Measurements from ENCODE around the gene NAA20.

The NAA20 gene

GRCh38 chr20:20014659-20015058, 2.5 kb upstream of the NAA20 start:
- H2AFZ ChIP-seq (ENCODE audit: low read depth, low read length) = no peak overlapping the region
- no peaks in the 10 kb centered on the region for H3K36me3 ChIP-seq (ENCODE audit: insufficient read depth, low read length)
- H3K4me3 ChIP-seq (ENCODE audit: low read length) = no peak overlapping the region
- H3K9me3 ChIP-seq (ENCODE audit: low read length) = no peaks in the 10 kb centered on the region
- H3K27me3 ChIP-seq (ENCODE audit: insufficient read depth, low read length) = no peaks in the 10 kb centered on the region
- peaks cover 14% of the 10 kb centered on the region for H3K4me1 ChIP-seq (ENCODE audit: insufficient read depth, low read length)

- H3K4me1 ChIP-seq (ENCODE audit: insufficient read depth, low read length) = peaks cover 14% of the 10 kb centered on the region
- H3K9me3 ChIP-seq (ENCODE audit: low read length) = no peaks in the 10 kb centered on the region
- H2AFZ ChIP-seq (ENCODE audit: low read depth, low read length) = peak overlapping the region; percentile 23
- H3K36me3 ChIP-seq (ENCODE audit: insufficient read depth, low read length) = peaks cover 8% of the 10 kb centered on the region
- peak overlapping the region; percentile 97 for H3K4me3 ChIP-seq (ENCODE audit: low read length)
- H3K27me3 ChIP-seq (ENCODE audit: insufficient read depth, low read length) = no peaks in the 10 kb centered on the region
These were observed 653 bp downstream of the NAA20 start for GRCh38 chr20:20017844-20018185.

- Histone ChIP-seq H3K36me3 (ENCODE audit: insufficient read depth, low read length) (peaks cover 8% of the 10 kb centered on the region), H3K27me3 (ENCODE audit: insufficient read depth, low read length) (no peaks in the 10 kb centered on the region), H3K4me1 (ENCODE audit: insufficient read depth, low read length) (peaks cover 14% of the 10 kb centered on the region), H3K9me3 (ENCODE audit: low read length) (no peaks in the 10 kb centered on the region), H3K4me3 (ENCODE audit: low read length) (peak overlapping the region; percentile 97), H2AFZ (ENCODE audit: low read depth, low read length) (no peak overlapping the region)
These were observed 1.2 kb downstream of the NAA20 start for GRCh38 chr20:20018366-20018765.

- H3K9me3 ChIP-seq (ENCODE audit: low read length) = no peaks in the 10 kb centered on the region
- H2AFZ ChIP-seq (ENCODE audit: low read depth, low read length) = no peak overlapping the region
- peaks cover 14% of the 10 kb centered on the region for H3K4me1 ChIP-seq (ENCODE audit: insufficient read depth, low read length)
- no peak overlapping the region for H3K4me3 ChIP-seq (ENCODE audit: low read length)
- no peaks in the 10 kb centered on the region for H3K27me3 ChIP-seq (ENCODE audit: insufficient read depth, low read length)
- H3K36me3 ChIP-seq (ENCODE audit: insufficient read depth, low read length) = peaks cover 13% of the 10 kb centered on the region
These were observed 2.0 kb downstream of the NAA20 start for GRCh38 chr20:20019123-20019522.

GRCh38 chr20:20020908-20021307, 3.7 kb downstream of the NAA20 start:
- H3K27me3 ChIP-seq (ENCODE audit: insufficient read depth, low read length) = no peaks in the 10 kb centered on the region
- no peak overlapping the region for H2AFZ ChIP-seq (ENCODE audit: low read depth, low read length)
- peaks cover 14% of the 10 kb centered on the region for H3K4me1 ChIP-seq (ENCODE audit: insufficient read depth, low read length)
- H3K36me3 ChIP-seq (ENCODE audit: insufficient read depth, low read length) = peaks cover 14% of the 10 kb centered on the region
- no peaks in the 10 kb centered on the region for H3K9me3 ChIP-seq (ENCODE audit: low read length)
- no peak overlapping the region for H3K4me3 ChIP-seq (ENCODE audit: low read length)

GRCh38 chr20:20021835-20022234, 4.7 kb downstream of the NAA20 start:
- no peaks in the 10 kb centered on the region for H3K9me3 ChIP-seq (ENCODE audit: low read length)
- no peak overlapping the region for H3K4me3 ChIP-seq (ENCODE audit: low read length)
- H3K36me3 ChIP-seq (ENCODE audit: insufficient read depth, low read length) = peaks cover 19% of the 10 kb centered on the region
- no peaks in the 10 kb centered on the region for H3K27me3 ChIP-seq (ENCODE audit: insufficient read depth, low read length)
- peaks cover 14% of the 10 kb centered on the region for H3K4me1 ChIP-seq (ENCODE audit: insufficient read depth, low read length)
- no peak overlapping the region for H2AFZ ChIP-seq (ENCODE audit: low read depth, low read length)

GRCh38 chr20:20022498-20022897, 5.3 kb downstream of the NAA20 start:
- H2AFZ ChIP-seq (ENCODE audit: low read depth, low read length) = no peak overlapping the region
- H3K4me3 ChIP-seq (ENCODE audit: low read length) = no peak overlapping the region
- H3K9me3 ChIP-seq (ENCODE audit: low read length) = no peaks in the 10 kb centered on the region
- H3K4me1 ChIP-seq (ENCODE audit: insufficient read depth, low read length) = peaks cover 14% of the 10 kb centered on the region
- no peaks in the 10 kb centered on the region for H3K27me3 ChIP-seq (ENCODE audit: insufficient read depth, low read length)
- peaks cover 24% of the 10 kb centered on the region for H3K36me3 ChIP-seq (ENCODE audit: insufficient read depth, low read length)

GRCh38 chr20:20023395-20023794, 6.2 kb downstream of the NAA20 start:
- no peak overlapping the region for H2AFZ ChIP-seq (ENCODE audit: low read depth, low read length)
- H3K4me1 ChIP-seq (ENCODE audit: insufficient read depth, low read length) = peaks cover 7% of the 10 kb centered on the region
- no peaks in the 10 kb centered on the region for H3K9me3 ChIP-seq (ENCODE audit: low read length)
- H3K27me3 ChIP-seq (ENCODE audit: insufficient read depth, low read length) = no peaks in the 10 kb centered on the region
- peaks cover 29% of the 10 kb centered on the region for H3K36me3 ChIP-seq (ENCODE audit: insufficient read depth, low read length)
- H3K4me3 ChIP-seq (ENCODE audit: low read length) = no peak overlapping the region

- no peaks in the 10 kb centered on the region for H3K27me3 ChIP-seq (ENCODE audit: insufficient read depth, low read length)
- H3K9me3 ChIP-seq (ENCODE audit: low read length) = no peaks in the 10 kb centered on the region
- peaks cover 38% of the 10 kb centered on the region for H3K36me3 ChIP-seq (ENCODE audit: insufficient read depth, low read length)
- no peak overlapping the region for H3K4me3 ChIP-seq (ENCODE audit: low read length)
- H3K4me1 ChIP-seq (ENCODE audit: insufficient read depth, low read length) = no peaks in the 10 kb centered on the region
- no peak overlapping the region for H2AFZ ChIP-seq (ENCODE audit: low read depth, low read length)
These were observed 7.8 kb downstream of the NAA20 start for GRCh38 chr20:20024942-20025341.

GRCh38 chr20:20027284-20027683, 10.1 kb downstream of the NAA20 start:
- Histone ChIP-seq H3K27me3 (ENCODE audit: insufficient read depth, low read length) (no peaks in the 10 kb centered on the region), H2AFZ (ENCODE audit: low read depth, low read length) (no peak overlapping the region), H3K36me3 (ENCODE audit: insufficient read depth, low read length) (peaks cover 53% of the 10 kb centered on the region), H3K9me3 (ENCODE audit: low read length) (no peaks in the 10 kb centered on the region), H3K4me3 (ENCODE audit: low read length) (no peak overlapping the region), H3K4me1 (ENCODE audit: insufficient read depth, low read length) (no peaks in the 10 kb centered on the region)

- no peak overlapping the region for H3K4me3 ChIP-seq (ENCODE audit: low read length)
- H3K9me3 ChIP-seq (ENCODE audit: low read length) = no peaks in the 10 kb centered on the region
- H3K27me3 ChIP-seq (ENCODE audit: insufficient read depth, low read length) = no peaks in the 10 kb centered on the region
- H3K4me1 ChIP-seq (ENCODE audit: insufficient read depth, low read length) = no peaks in the 10 kb centered on the region
- H3K36me3 ChIP-seq (ENCODE audit: insufficient read depth, low read length) = peaks cover 83% of the 10 kb centered on the region
- H2AFZ ChIP-seq (ENCODE audit: low read depth, low read length) = no peak overlapping the region
These were observed 14.6 kb downstream of the NAA20 start for GRCh38 chr20:20031790-20032189.

GRCh38 chr20:20034486-20034885, 17.3 kb downstream of the NAA20 start:
- peaks cover 4% of the 10 kb centered on the region for H3K4me1 ChIP-seq (ENCODE audit: insufficient read depth, low read length)
- H2AFZ ChIP-seq (ENCODE audit: low read depth, low read length) = no peak overlapping the region
- peaks cover 93% of the 10 kb centered on the region for H3K36me3 ChIP-seq (ENCODE audit: insufficient read depth, low read length)
- H3K9me3 ChIP-seq (ENCODE audit: low read length) = no peaks in the 10 kb centered on the region
- H3K27me3 ChIP-seq (ENCODE audit: insufficient read depth, low read length) = no peaks in the 10 kb centered on the region
- no peak overlapping the region for H3K4me3 ChIP-seq (ENCODE audit: low read length)

GRCh38 chr20:20036756-20037155, 19.6 kb downstream of the NAA20 start:
- no peak overlapping the region for H2AFZ ChIP-seq (ENCODE audit: low read depth, low read length)
- no peaks in the 10 kb centered on the region for H3K27me3 ChIP-seq (ENCODE audit: insufficient read depth, low read length)
- H3K36me3 ChIP-seq (ENCODE audit: insufficient read depth, low read length) = peaks cover 95% of the 10 kb centered on the region
- no peak overlapping the region for H3K4me3 ChIP-seq (ENCODE audit: low read length)
- no peaks in the 10 kb centered on the region for H3K9me3 ChIP-seq (ENCODE audit: low read length)
- peaks cover 4% of the 10 kb centered on the region for H3K4me1 ChIP-seq (ENCODE audit: insufficient read depth, low read length)

- Histone ChIP-seq H2AFZ (ENCODE audit: low read depth, low read length) (no peak overlapping the region), H3K36me3 (ENCODE audit: insufficient read depth, low read length) (peaks cover 96% of the 10 kb centered on the region), H3K9me3 (ENCODE audit: low read length) (no peaks in the 10 kb centered on the region), H3K27me3 (ENCODE audit: insufficient read depth, low read length) (no peaks in the 10 kb centered on the region), H3K4me3 (ENCODE audit: low read length) (no peak overlapping the region), H3K4me1 (ENCODE audit: insufficient read depth, low read length) (peaks cover 4% of the 10 kb centered on the region)
These were observed 20.8 kb downstream of the NAA20 start for GRCh38 chr20:20037960-20038359.

All from neuron (in vitro differentiated cells).